DND-41 (cell line): ENCODE results near the gene KLF1.
"Not testable (repeated sequence)": the region's sequence is repeated elsewhere in the genome, so short reads cannot be mapped to it uniquely, and the experiment has no call there.

Source experiments
- ATAC-seq: fragments of 200-7000 bp; cut with Tn5 transposase; 3 replicates; pipeline ENCODE4 v1.9.1; 2021; ENCODE audit warnings: low read depth; ENCODE audit not compliant: insufficient read depth
- DNase-seq: peaks from one replicate; pipeline ENCODE4 v3.0.0-alpha.2; 2020
- H2AFZ ChIP-seq: 2 replicates; pipeline ENCODE4 v1.6.0; 2012; ENCODE audit warnings: low read depth, low read length
- H3K27ac ChIP-seq: 2 replicates; pipeline ENCODE4 v1.5.1; 2012; ENCODE audit warnings: low read length, inconsistent platforms
- H3K27me3 ChIP-seq: fragments of 200-600 bp; sonication (generic); 2 replicates; pipeline ENCODE4 v1.6.0; 2012; ENCODE audit warnings: low read length, mild to moderate bottlenecking, inconsistent platforms; ENCODE audit not compliant: insufficient read depth, poor library complexity
- H3K36me3 ChIP-seq: 2 replicates; pipeline ENCODE4 v1.5.1; 2012; ENCODE audit warnings: low read length, inconsistent platforms; ENCODE audit not compliant: insufficient read depth
- H3K4me1 ChIP-seq: 2 replicates; pipeline ENCODE4 v1.5.1; 2012; ENCODE audit warnings: mild to moderate bottlenecking, low read length; ENCODE audit not compliant: insufficient read depth
- H3K4me2 ChIP-seq: 2 replicates; pipeline ENCODE4 v1.6.0; 2012; ENCODE audit warnings: mild to moderate bottlenecking, moderate library complexity, low read length, inconsistent platforms; ENCODE audit not compliant: insufficient read depth
- H3K4me3 ChIP-seq, 2 experiments: fragments of 200-600 bp in 1 of 2; shearing (Covaris generic) in 1 of 2; 2 replicates each; pipeline ENCODE4 v1.5.1; 2012 to 2016; ENCODE audit warnings: inconsistent platforms in 2 of 2, low read length in 2 of 2, mild to moderate bottlenecking in 2 of 2, low read depth in 1 of 2, moderate library complexity in 1 of 2
- H3K79me2 ChIP-seq: 2 replicates; pipeline ENCODE4 v1.6.0; 2012; ENCODE audit warnings: low read length, inconsistent platforms; ENCODE audit not compliant: insufficient read depth
- H3K9ac ChIP-seq: 2 replicates; pipeline ENCODE4 v1.6.0; 2012; ENCODE audit warnings: low read depth, mild to moderate bottlenecking, inconsistent platforms, low read length, moderate library complexity
- H3K9me3 ChIP-seq: 2 replicates; pipeline ENCODE4 v1.5.1; 2012; ENCODE audit warnings: low read length, moderate library complexity, mild to moderate bottlenecking, inconsistent platforms; ENCODE audit not compliant: insufficient read depth, severe bottlenecking
- H4K20me1 ChIP-seq: 2 replicates; pipeline ENCODE4 v1.6.0; 2012; ENCODE audit warnings: low read length; ENCODE audit not compliant: insufficient read depth
- EZH2 ChIP-seq: IDR thresholded peaks from 3 replicates; pipeline ENCODE4 v1.6.1; 2012; ENCODE audit warnings: borderline replicate concordance, low read depth, mild to moderate bottlenecking, moderate library complexity, low read length, inconsistent platforms; ENCODE audit not compliant: severe bottlenecking
- TF ChIP-seq, protein P1 (sequence below): IDR thresholded peaks from 2 replicates; pipeline ENCODE4 v1.5.1; 2012; ENCODE audit warnings: borderline replicate concordance, low read length, moderate library complexity, mild to moderate bottlenecking; ENCODE audit not compliant: poor library complexity, severe bottlenecking; ENCODE audit errors: extremely low read depth

KLF1 gene

DNA sequence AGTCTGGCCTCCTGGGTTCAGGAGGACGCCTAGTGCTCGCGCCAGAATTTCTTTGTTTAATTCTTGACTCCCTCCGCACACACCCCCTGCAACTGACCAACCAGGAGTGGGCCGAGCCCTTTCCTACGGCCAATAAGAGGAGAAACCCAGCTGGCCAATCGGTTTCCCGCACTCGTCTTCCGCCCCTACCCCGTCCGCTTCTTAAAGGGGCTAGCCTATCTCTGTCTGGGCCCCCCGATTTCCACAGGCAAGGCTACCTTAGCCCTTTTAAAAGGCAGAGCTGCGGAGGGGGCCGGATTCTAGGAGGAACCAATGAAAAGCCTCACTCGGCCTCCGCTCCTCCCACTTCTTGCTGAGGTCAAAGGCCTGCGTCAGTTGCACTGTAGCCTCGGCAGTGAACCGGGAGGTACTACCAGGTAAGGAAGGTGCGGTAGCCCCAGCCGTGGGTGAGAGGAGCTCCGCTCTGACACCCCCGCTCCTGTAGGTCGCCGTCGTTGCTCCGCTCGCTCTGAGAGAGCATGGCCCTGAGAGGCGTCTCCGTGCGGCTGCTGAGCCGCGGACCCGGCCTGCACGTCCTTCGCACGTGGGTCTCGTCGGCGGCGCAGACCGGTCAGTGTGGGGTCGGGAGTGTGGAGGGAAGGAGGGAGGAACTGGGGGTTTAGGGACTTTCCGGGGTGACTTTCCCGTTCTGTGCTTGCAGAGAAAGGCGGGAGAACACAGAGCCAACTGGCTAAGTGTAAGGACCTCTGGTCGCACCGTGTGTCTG is 4.0 kb upstream of the KLF1 start, which contains the start of gene GCDH:
Gene GCDH (plus strand): TSS at position 374 of the 766 bp plus-strand sequence. CDS start 145 bp downstream, at position 519.
- peaks cover 30% of the 10 kb centered on the region for H3K79me2 ChIP-seq
- DNase-seq: peak; percentile 99
- H3K9me3 ChIP-seq: no peaks in the 10 kb centered on the region
- peak; percentile 95 for ATAC-seq
- H3K36me3 ChIP-seq: peaks cover 32% of the 10 kb centered on the region
- H3K27me3 ChIP-seq: no peaks in the 10 kb centered on the region
- H4K20me1 ChIP-seq: peaks cover 16% of the 10 kb centered on the region
- peaks cover 32% of the 10 kb centered on the region for H3K4me1 ChIP-seq
- H3K4me2 ChIP-seq: peak within 1 kb of the TSS; percentile 99
- peak within 1 kb of the TSS; percentile 86 for H2AFZ ChIP-seq
- no peak for TF ChIP-seq EZH2
- TF ChIP-seq, protein P1, sequence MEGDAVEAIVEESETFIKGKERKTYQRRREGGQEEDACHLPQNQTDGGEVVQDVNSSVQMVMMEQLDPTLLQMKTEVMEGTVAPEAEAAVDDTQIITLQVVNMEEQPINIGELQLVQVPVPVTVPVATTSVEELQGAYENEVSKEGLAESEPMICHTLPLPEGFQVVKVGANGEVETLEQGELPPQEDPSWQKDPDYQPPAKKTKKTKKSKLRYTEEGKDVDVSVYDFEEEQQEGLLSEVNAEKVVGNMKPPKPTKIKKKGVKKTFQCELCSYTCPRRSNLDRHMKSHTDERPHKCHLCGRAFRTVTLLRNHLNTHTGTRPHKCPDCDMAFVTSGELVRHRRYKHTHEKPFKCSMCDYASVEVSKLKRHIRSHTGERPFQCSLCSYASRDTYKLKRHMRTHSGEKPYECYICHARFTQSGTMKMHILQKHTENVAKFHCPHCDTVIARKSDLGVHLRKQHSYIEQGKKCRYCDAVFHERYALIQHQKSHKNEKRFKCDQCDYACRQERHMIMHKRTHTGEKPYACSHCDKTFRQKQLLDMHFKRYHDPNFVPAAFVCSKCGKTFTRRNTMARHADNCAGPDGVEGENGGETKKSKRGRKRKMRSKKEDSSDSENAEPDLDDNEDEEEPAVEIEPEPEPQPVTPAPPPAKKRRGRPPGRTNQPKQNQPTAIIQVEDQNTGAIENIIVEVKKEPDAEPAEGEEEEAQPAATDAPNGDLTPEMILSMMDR: peak; percentile 23
- peak within 1 kb of the TSS; percentile 63 for H3K9ac ChIP-seq
- peak within 1 kb of the TSS; percentile 78 for H3K27ac ChIP-seq
- H3K4me3 ChIP-seq: peak within 1 kb of the TSS; percentile 70 to 97; a peak in 3 of 4 replicates

DNA sequence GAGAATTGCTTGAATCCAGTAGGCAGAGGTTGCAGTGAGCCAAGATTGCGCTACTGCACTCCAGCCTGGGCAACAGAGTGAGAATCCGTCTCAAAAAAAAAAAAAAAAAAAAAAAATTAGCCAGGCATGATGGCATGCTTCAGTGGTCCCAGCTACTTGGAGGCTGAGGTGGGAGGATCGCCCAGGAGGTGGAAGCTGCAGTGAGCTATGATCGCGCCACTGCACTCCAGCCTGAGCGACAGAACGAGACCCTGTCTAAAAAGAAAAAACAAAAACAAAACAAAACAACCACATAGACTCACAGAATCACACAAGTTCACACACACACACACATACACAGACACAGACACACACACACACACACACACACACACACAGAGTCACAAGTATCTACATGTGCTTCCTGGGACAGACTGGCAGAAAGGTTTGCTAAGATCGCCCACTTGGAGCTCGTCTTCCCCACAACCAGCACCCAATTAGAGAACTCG is 3.3 kb upstream of the KLF1 start:
- H3K9me3 ChIP-seq, DNase-seq, H3K27me3 ChIP-seq, ATAC-seq: not testable (repeated sequence)
- Histone ChIP-seq H3K27ac (peak overlapping the region; percentile 78), H3K79me2 (peaks cover 30% of the 10 kb centered on the region), H3K4me1 (peaks cover 32% of the 10 kb centered on the region), H3K9ac (peak overlapping the region; percentile 63), H2AFZ (peak overlapping the region; percentile 76), H4K20me1 (peaks cover 16% of the 10 kb centered on the region), H3K4me3 (peak overlapping the region; percentile 22 to 97; a peak in 3 of 4 replicates), H3K36me3 (peaks cover 28% of the 10 kb centered on the region), H3K4me2 (peak overlapping the region; percentile 99)

DNA sequence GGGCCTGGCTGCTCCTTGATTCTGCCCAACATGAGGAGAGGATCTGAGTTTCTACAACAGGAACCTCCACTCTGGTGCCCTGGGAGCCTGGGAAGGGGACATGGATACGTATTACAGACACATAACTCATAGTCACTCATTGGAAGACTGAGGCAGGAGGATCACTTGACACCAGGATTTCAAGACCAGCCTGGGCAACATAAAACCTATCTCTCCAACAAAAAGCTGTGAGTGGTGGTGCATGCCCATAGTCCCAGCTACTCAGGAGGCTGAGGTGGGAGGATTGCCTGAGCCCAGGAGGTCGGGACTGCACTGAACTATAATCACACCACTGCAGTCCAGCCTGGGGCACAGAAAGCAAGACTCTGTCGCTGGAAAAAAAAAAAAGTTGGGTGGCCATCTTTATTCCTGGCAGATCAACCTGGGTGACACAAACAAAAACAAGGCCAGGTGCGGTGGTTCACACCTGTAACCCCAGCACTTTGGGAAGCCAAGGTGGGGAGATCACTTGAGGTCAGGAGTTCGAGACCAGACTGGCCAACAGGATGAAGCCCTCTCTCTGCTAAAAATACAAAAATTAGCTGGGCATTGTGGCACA is 1.1 kb upstream of the KLF1 start:
- no peak for TF ChIP-seq EZH2
- TF ChIP-seq, protein P1: no peak
- Histone ChIP-seq H3K9ac (no peak overlapping the region), H3K9me3 (peaks cover 5% of the 10 kb centered on the region), H4K20me1 (peaks cover 12% of the 10 kb centered on the region), H3K27ac (no peak overlapping the region), H3K4me3 (no peak overlapping the region), H3K79me2 (peaks cover 23% of the 10 kb centered on the region), H3K36me3 (peaks cover 8% of the 10 kb centered on the region), H2AFZ (no peak overlapping the region), H3K4me1 (peaks cover 29% of the 10 kb centered on the region), H3K4me2 (no peak overlapping the region), H3K27me3 (no peaks in the 10 kb centered on the region)
- no peak for ATAC-seq
- no peak for DNase-seq

DNA sequence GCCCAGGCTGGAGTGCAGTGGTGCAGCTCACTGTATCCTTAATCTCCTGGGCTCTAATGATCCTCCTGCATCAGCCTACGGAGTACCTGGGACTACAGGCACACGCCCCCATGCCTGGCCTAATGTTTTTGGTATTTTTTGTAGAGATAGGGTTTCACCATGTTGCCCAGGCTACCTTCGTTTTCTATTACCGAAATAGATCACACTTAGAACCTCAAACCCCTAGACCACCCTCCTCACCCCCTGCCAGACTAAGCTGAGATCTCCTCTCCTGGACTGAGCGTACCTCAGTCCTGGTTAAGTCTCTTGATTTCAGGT is 391 bp downstream of the KLF1 start:
- Histone ChIP-seq H3K27me3 (no peaks in the 10 kb centered on the region), H3K9me3 (peaks cover 5% of the 10 kb centered on the region), H3K79me2 (peaks cover 10% of the 10 kb centered on the region), H3K4me3 (no peak overlapping the region), H3K4me2 (no peak overlapping the region), H3K27ac (no peak overlapping the region), H3K4me1 (peaks cover 21% of the 10 kb centered on the region), H3K36me3 (peaks cover 4% of the 10 kb centered on the region; the same call in 1 of the 2 replicates), H4K20me1 (peaks cover 6% of the 10 kb centered on the region), H3K9ac (no peak overlapping the region), H2AFZ (no peak overlapping the region)
- ATAC-seq (no peak), DNase-seq (no peak)
- no peak for TF ChIP-seq EZH2
- TF ChIP-seq, protein P1: no peak
